B cell (primary cell): Measurements from ENCODE around the gene MEN1. TPM values are rescaled to one million over a fixed set of nuclear protein-coding genes. Genes with fewer than 3 reads are reported as not detected.
A peak's percentile ranks its signal among the peaks of the same experiment; 100 is the strongest.

ENCODE experiments used
- ATAC-seq: fragments of 200-7000 bp; cut with Tn5 transposase; one replicate; pipeline ENCODE4 v1.10.0; 2021; ENCODE audit warnings: low read depth, mild to moderate bottlenecking, moderate number of reproducible peaks, moderate library complexity
- CTCF ChIA-PET: fragments of 350-600 bp; sonication (Branson Sonifier 250); formaldehyde crosslinking; loops from one replicate; lab custom pipeline; 2021; ENCODE audit warnings: antibody characterized with exemption, inconsistent platforms; lab: Charles Lee
- POLR2A ChIA-PET: fragments of 350-600 bp; sonication (Branson Sonifier 250); formaldehyde crosslinking; loops from one replicate; lab custom pipeline; 2021; ENCODE audit warnings: antibody characterized with exemption; lab: Charles Lee
- DNase-seq: peaks from one replicate; pipeline ENCODE4 v3.0.0; 2013
- H2AFZ ChIP-seq: 2 replicates; pipeline ENCODE4 v1.6.1; 2012; ENCODE audit warnings: mild to moderate bottlenecking, low read depth, low read length; ENCODE audit not compliant: insufficient read depth, poor library complexity, severe bottlenecking
- H3K27ac ChIP-seq, 2 donors: 1 replicate in 1 of 2; 2 replicates in 1 of 2; pipeline ENCODE4 v1.5.1; 2012 to 2013; ENCODE audit warnings: low read length in 2 of 2, mild to moderate bottlenecking in 2 of 2, moderate library complexity in 1 of 2
- H3K27me3 ChIP-seq, 4 experiments: fragments of 200-600 bp in 1 of 4; sonication (generic) in 1 of 4; replicated peaks in 1 of 4; 1 replicate in 2 of 4; 2 replicates in 2 of 4; pipeline versions ENCODE4 v1.6.1 to v1.7.0; 2013 to 2016; ENCODE audit warnings: low read length in 3 of 4, mild to moderate bottlenecking in 2 of 4, mixed read lengths in 1 of 4, moderate library complexity in 1 of 4; ENCODE audit not compliant: insufficient read depth in 4 of 4, control insufficient read depth in 3 of 4; ENCODE audit errors: control extremely low read depth in 1 of 4
- H3K36me3 ChIP-seq, 2 experiments: replicated peaks in 1 of 2; 1 replicate in 1 of 2; 2 replicates in 1 of 2; pipeline versions ENCODE4 v1.6.1 to v1.7.1; 2013; ENCODE audit warnings: low read length in 1 of 2; ENCODE audit not compliant: insufficient read depth in 2 of 2, control insufficient read depth in 1 of 2; ENCODE audit errors: control extremely low read depth in 1 of 2, extremely low read depth in 1 of 2
- H3K4me1 ChIP-seq, 2 donors: fragments of 200-600 bp in 1 of 2; sonication (generic) in 1 of 2; 1 replicate in 1 of 2; 2 replicates in 1 of 2; pipeline versions ENCODE4 v1.5.1 to v1.6.1; 2013 to 2017; ENCODE audit warnings: low read length in 2 of 2; ENCODE audit not compliant: control insufficient read depth in 2 of 2, insufficient read depth in 2 of 2
- H3K4me2 ChIP-seq: replicated peaks from 2 replicates; pipeline ENCODE3; 2012; ENCODE audit warnings: mild to moderate bottlenecking, low read depth, low read length; ENCODE audit not compliant: poor library complexity, severe bottlenecking
- H3K4me3 ChIP-seq, 5 experiments: fragments of 200-600 bp in 1 of 5; sonication (generic) in 1 of 5; 1 replicate in 3 of 5; 2 replicates in 2 of 5; pipeline versions ENCODE4 v1.5.1 to v1.7.0; 2011 to 2016; ENCODE audit warnings: low read length in 4 of 5, mild to moderate bottlenecking in 4 of 5, low read depth in 2 of 5, control low read depth in 1 of 5, moderate library complexity in 1 of 5; ENCODE audit not compliant: insufficient read depth in 1 of 5; ENCODE audit errors: control extremely low read depth in 1 of 5, extremely low read depth in 1 of 5
- H3K79me2 ChIP-seq: fragments of 200-600 bp; sonication (generic); one replicate; pipeline ENCODE4 v1.6.0; 2016; ENCODE audit warnings: low read length; ENCODE audit not compliant: control insufficient read depth, insufficient read depth
- H3K9ac ChIP-seq: fragments of 200-600 bp; sonication (generic); 2 replicates; pipeline ENCODE4 v1.6.1; 2017; ENCODE audit warnings: mild to moderate bottlenecking, low read length, moderate library complexity
- H3K9me3 ChIP-seq, 3 donors: one replicate each; pipeline versions ENCODE4 v1.6.1 to v1.7.1; 2013; ENCODE audit warnings: low read length in 2 of 3; ENCODE audit not compliant: control insufficient read depth in 2 of 3, insufficient read depth in 1 of 3; ENCODE audit errors: control extremely low read depth in 1 of 3
- H4K20me1 ChIP-seq: 2 replicates; pipeline ENCODE4 v1.6.0; 2012; ENCODE audit warnings: mild to moderate bottlenecking, low read length; ENCODE audit not compliant: insufficient read depth, control insufficient read depth, poor library complexity, severe bottlenecking
- H3K27ac Mint-ChIP-seq: one replicate; pipeline ENCODE4 v1.8.0; 2021; ENCODE audit warnings: mixed read lengths
- H3K27me3 Mint-ChIP-seq: one replicate; pipeline ENCODE4 v1.8.0; 2021; ENCODE audit warnings: mixed read lengths
- H3K4me1 Mint-ChIP-seq: one replicate; pipeline ENCODE4 v1.8.0; 2021; ENCODE audit warnings: mixed read lengths
- H3K4me3 Mint-ChIP-seq: one replicate; pipeline ENCODE4 v1.8.0; 2021; ENCODE audit warnings: mixed read lengths
- H3K9me3 Mint-ChIP-seq: one replicate; pipeline ENCODE4 v1.8.0; 2022; ENCODE audit warnings: mixed read lengths; ENCODE audit not compliant: insufficient read depth
- CTCF ChIP-seq: fragments of 200-600 bp; IDR thresholded peaks from one replicate; pipeline ENCODE4 v1.8.0; 2022; ENCODE audit warnings: antibody characterized with exemption, mild to moderate bottlenecking
- EZH2 ChIP-seq: IDR thresholded peaks from 2 replicates; pipeline ENCODE4 v1.6.1; 2012; ENCODE audit warnings: borderline replicate concordance, low read depth, mild to moderate bottlenecking, moderate library complexity, low read length; ENCODE audit not compliant: insufficient read depth, poor library complexity, severe bottlenecking
- WGBS: methylation state at CpG from one replicate; pipeline ENCODE4 v1.1.5; 2013; ENCODE audit warnings: missing lambda C conversion rate; ENCODE audit not compliant: insufficient coverage; 5-methylcytosine and 5-hydroxymethylcytosine counted together
- intact Hi-C: fragments of 100-400 bp; cut with micrococcal nuclease; formaldehyde crosslinking; loops from one replicate; pipeline ENCODE4 v1.10.0; 2022
- polyA plus RNA-seq: library from polyadenylated mRNA; depleted of rRNA; stranded (reverse); fragments of >200 nt; gene quantifications from 2 replicates; pipeline ENCODE4 v1.2.3, GENCODE V29; 2012
- total RNA-seq, 2 donors: library from RNA; stranded (reverse); fragments of 120-200 nt in 1 of 2; gene quantifications; 1 replicate in 1 of 2; 2 replicates in 1 of 2; pipeline versions ENCODE4 v1.2.3 to v1.2.4, GENCODE V29; 2013 to 2022

Gene MEN1
- total and polyA plus RNA-seq, 2 donors (not counting 1 experiment from before 2014, with no cell fraction given), result 48.2 to 68.5 TPM

DNA sequence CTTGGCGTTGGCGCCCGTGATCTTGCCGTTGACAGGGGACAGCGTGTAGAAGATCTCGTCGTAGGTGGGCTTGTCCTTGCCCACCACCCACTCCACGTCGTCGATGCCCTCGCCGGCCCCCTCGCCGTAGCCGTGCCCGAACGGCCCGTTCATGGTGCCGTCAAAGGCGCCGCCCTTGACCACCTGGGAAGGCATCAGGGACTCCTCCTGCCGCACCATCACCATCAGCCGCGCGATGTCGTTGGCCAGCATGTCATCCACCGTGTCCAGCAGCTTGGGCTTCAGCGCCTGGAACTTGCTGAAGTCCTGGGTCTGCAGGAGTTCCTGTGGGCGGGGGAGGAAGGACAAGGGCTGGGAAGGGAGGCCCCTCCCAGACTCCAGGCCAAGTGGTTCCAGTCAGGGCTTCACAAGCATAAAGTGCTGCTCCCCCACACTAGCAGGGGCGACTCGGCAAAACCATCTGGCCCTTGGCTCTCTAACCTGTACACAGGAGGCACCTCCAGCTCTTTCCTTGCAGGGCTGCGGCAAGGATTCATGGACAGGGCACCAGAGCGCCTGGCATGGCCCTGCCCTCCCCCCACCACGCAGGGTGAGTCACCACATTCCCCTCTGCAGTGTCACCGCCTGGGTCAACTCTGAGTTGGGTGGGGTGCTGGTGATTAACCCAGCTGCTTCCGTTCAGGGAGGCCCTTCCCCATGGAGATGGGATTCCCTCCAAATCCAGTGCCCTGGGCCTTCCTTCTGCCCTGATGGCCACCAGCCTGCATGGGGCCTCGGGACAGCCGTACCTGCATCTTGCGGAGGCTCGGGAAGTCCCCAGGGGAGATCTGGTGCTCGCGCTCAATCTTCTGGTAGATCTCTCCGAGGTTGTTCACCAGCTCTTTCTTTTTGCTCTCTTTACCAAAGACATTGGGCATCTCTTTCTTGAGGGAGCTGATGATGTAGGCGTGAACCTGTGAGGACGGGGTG, 44.5 kb upstream of the MEN1 start:
- Histone ChIP-seq H3K27ac (peak overlapping the region; percentile 90 to 100), H3K36me3 (peaks cover 0 to 54% of the 10 kb centered on the region in 2 experiments), H4K20me1 (peaks cover 13% of the 10 kb centered on the region), H3K9ac (no peak overlapping the region), H3K27me3 (no peaks in the 10 kb centered on the region), H3K79me2 (peaks cover 70% of the 10 kb centered on the region), H3K4me3 (no peak overlapping the region), H3K4me2 (peak overlapping the region; percentile 76), H2AFZ (no peak overlapping the region), H3K9me3 (no peaks in the 10 kb centered on the region), H3K4me1 (peaks cover 95 to 100% of the 10 kb centered on the region in 2 donors)
- 95% methylated on average over 39 of the region's 45 CpGs for WGBS
- no peak for TF ChIP-seq CTCF
- TF ChIP-seq EZH2, result no peak
- no peak for ATAC-seq
- no peak for DNase-seq
- CTCF ChIA-PET, result interaction anchor here (14.3 to 29.2 kb wide), 3 partner anchors 5 to 32 kb away, joined by 343 to 1254 read pairs (median 343); partner anchors contain the start of genes CDC42BPG and EHD1
- peak overlapping the region; percentile 79 for H3K4me3 Mint-ChIP-seq
- H3K4me1 Mint-ChIP-seq, result peaks cover 88% of the 10 kb centered on the region
- POLR2A ChIA-PET, result interaction anchor here (2.1 to 8.7 kb wide), 2 partner anchors 10 to 22 kb away, joined by 9 to 158 read pairs; partner anchors contain the start of gene EHD1
- no peaks in the 10 kb centered on the region for H3K9me3 Mint-ChIP-seq
- peak overlapping the region; percentile 95 for H3K27ac Mint-ChIP-seq
- no peaks in the 10 kb centered on the region for H3K27me3 Mint-ChIP-seq
- intact Hi-C loops, result no loop called here

- H3K4me1 Mint-ChIP-seq, result peaks cover 88% of the 10 kb centered on the region
- Histone ChIP-seq H3K79me2 (peaks cover 71% of the 10 kb centered on the region), H4K20me1 (peaks cover 13% of the 10 kb centered on the region), H3K27ac (peak overlapping the region; percentile 90 to 100), H3K4me1 (peaks cover 95 to 100% of the 10 kb centered on the region in 2 donors), H3K9me3 (no peaks in the 10 kb centered on the region), H3K27me3 (no peaks in the 10 kb centered on the region), H3K4me3 (peak overlapping the region in 1 of 5 experiments; percentile 30), H3K9ac (peak overlapping the region; percentile 42), H2AFZ (no peak overlapping the region), H3K36me3 (peaks cover 0 to 51% of the 10 kb centered on the region in 2 experiments), H3K4me2 (peak overlapping the region; percentile 76)
- ChIA-PET POLR2A (interaction anchor here (8.7 kb wide), 1 partner anchor 23 kb away, joined by 158 read pairs; the partner anchor contains the start of gene EHD1), CTCF (interaction anchor here (14.3 to 29.2 kb wide), 2 partner anchors 9 to 32 kb away, joined by 343 to 1254 read pairs; partner anchors contain the start of gene EHD1)
- TF ChIP-seq CTCF, result no peak
- no peak for TF ChIP-seq EZH2
- no peaks in the 10 kb centered on the region for H3K27me3 Mint-ChIP-seq
- peak overlapping the region; percentile 79 for H3K4me3 Mint-ChIP-seq
- no peaks in the 10 kb centered on the region for H3K9me3 Mint-ChIP-seq
- intact Hi-C loops, result no loop called here
- 97% methylated on average over 25 of the region's 25 CpGs for WGBS
- ATAC-seq (no peak), DNase-seq (no peak)
- peak overlapping the region; percentile 95 for H3K27ac Mint-ChIP-seq
Measured at GRCh38 chr11:64854157-64854533, 43.8 kb upstream of the MEN1 start.
